IPS-18a (cell line): ENCODE data around the gene LAMB4.

Experiments
- H3K27ac ChIP-seq: one replicate; pipeline ENCODE4 v1.5.1; 2013; ENCODE audit warnings: low read length
- H3K27me3 ChIP-seq: one replicate; pipeline ENCODE4 v1.6.1; 2013; ENCODE audit warnings: mild to moderate bottlenecking, low read length; ENCODE audit not compliant: control insufficient read depth, insufficient read depth
- H3K36me3 ChIP-seq: one replicate; pipeline ENCODE4 v1.6.1; 2013; ENCODE audit warnings: low read depth, low read length; ENCODE audit not compliant: control insufficient read depth
- H3K4me1 ChIP-seq: one replicate; pipeline ENCODE4 v1.6.1; 2013; ENCODE audit warnings: low read depth, low read length; ENCODE audit not compliant: control insufficient read depth
- H3K4me3 ChIP-seq: one replicate; pipeline ENCODE4 v1.5.1; 2013; ENCODE audit warnings: low read length
- H3K9ac ChIP-seq: one replicate; pipeline ENCODE4 v1.6.1; 2013; ENCODE audit warnings: mild to moderate bottlenecking, low read length, moderate library complexity
- H3K9me3 ChIP-seq: one replicate; pipeline ENCODE4 v1.6.1; 2013; ENCODE audit warnings: low read depth, low read length; ENCODE audit not compliant: control insufficient read depth

Gene LAMB4

GRCh38 chr7:108140671-108141070 is 10.5 kb upstream of the LAMB4 start:
- Histone ChIP-seq H3K4me3 (no peak overlapping the region), H3K4me1 (no peaks in the 10 kb centered on the region), H3K9me3 (no peaks in the 10 kb centered on the region), H3K9ac (no peak overlapping the region), H3K27me3 (no peaks in the 10 kb centered on the region), H3K36me3 (no peaks in the 10 kb centered on the region), H3K27ac (no peak overlapping the region)

DNA sequence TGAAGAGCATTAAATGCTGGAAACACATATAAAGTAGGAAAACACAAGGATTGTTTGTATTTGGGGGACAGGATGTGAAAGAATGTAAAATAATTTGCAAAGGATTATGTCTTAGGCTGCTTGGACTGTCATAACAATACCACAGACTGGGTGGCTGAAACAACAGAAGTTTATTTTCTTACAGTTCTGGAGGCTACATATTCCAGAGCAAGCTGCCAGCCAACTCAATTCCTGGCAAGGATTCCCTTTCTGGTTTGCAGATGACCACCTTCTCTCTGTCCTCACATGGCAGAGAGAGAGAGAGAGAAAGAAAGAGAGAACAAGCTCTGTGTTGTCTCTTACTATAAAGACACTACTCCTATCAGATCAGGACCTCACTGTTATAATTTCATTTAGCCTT is 8.8 kb upstream of the LAMB4 start:
- Histone ChIP-seq H3K4me3 (no peak overlapping the region), H3K36me3 (no peaks in the 10 kb centered on the region), H3K27ac (no peak overlapping the region), H3K27me3 (no peaks in the 10 kb centered on the region), H3K9me3 (no peaks in the 10 kb centered on the region), H3K4me1 (no peaks in the 10 kb centered on the region), H3K9ac (no peak overlapping the region)

DNA sequence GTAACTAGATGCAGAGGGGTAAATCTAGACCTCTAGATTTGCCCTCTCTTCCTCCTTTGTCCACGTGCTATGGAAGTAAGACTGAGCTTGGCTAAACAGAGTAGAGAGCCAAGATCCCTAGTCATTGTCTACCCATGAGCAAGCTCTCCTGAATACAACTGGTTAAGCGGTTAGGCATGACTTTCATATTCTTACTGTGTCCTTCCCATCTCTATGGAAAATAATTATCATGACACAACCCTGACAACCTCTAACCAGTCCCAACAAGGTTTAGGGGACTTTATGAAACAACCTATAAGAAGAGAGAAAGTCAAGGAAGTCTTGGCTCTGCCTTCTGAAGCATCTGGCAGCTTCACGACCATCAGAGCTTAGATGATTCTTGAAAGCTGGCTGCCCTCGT is 7.8 kb upstream of the LAMB4 start:
- H3K27ac ChIP-seq = no peak overlapping the region
- no peaks in the 10 kb centered on the region for H3K27me3 ChIP-seq
- H3K36me3 ChIP-seq = no peaks in the 10 kb centered on the region
- no peak overlapping the region for H3K4me3 ChIP-seq
- no peaks in the 10 kb centered on the region for H3K4me1 ChIP-seq
- H3K9ac ChIP-seq = no peak overlapping the region
- no peaks in the 10 kb centered on the region for H3K9me3 ChIP-seq

GRCh38 chr7:108137040-108137439 is 6.9 kb upstream of the LAMB4 start:
- no peaks in the 10 kb centered on the region for H3K4me1 ChIP-seq
- no peaks in the 10 kb centered on the region for H3K36me3 ChIP-seq
- no peaks in the 10 kb centered on the region for H3K9me3 ChIP-seq
- no peak overlapping the region for H3K9ac ChIP-seq
- no peak overlapping the region for H3K27ac ChIP-seq
- no peak overlapping the region for H3K4me3 ChIP-seq
- no peaks in the 10 kb centered on the region for H3K27me3 ChIP-seq

GRCh38 chr7:108136191-108136688 is 6.1 kb upstream of the LAMB4 start:
- no peak overlapping the region for H3K4me3 ChIP-seq
- no peak overlapping the region for H3K9ac ChIP-seq
- H3K4me1 ChIP-seq = no peaks in the 10 kb centered on the region
- no peak overlapping the region for H3K27ac ChIP-seq
- H3K27me3 ChIP-seq = no peaks in the 10 kb centered on the region
- H3K36me3 ChIP-seq = no peaks in the 10 kb centered on the region
- no peaks in the 10 kb centered on the region for H3K9me3 ChIP-seq

DNA sequence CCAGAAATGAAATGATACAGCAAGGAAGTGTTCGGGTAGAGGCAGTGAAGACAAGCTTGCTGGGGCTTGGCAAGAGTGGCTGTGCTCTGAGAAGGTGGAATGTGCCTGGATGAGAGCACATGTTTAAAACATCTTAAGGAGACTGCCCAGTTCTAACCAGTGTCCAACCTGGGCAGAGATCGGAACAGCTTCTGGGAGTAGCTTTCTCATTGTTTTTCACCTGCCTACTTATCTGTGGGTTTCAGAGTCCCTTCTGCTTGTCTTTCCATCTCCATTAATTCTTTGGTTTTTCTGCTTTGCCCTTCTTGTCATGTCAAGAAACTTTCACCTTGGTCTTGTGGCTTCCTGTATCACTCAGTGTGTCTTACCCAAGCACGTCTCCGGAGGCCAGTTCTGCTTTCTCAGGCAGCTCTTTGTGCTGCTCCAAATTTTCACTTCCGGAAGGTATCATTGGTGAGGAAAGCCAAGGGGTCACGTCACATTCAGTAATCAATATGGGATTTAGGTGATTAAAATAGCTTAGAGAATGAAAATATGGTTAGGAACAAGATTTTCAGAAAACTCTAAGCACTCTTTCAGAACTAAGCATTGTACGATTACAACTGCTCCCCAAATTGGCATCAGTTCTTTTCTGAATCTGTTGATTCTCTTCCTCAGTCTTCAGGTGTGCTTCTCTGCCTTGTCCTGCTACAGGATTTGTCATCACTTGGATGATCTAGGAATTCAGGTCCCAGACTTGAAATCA is 5.5 kb upstream of the LAMB4 start:
- H3K9ac ChIP-seq = no peak overlapping the region
- no peak overlapping the region for H3K27ac ChIP-seq
- no peaks in the 10 kb centered on the region for H3K9me3 ChIP-seq
- no peak overlapping the region for H3K4me3 ChIP-seq
- H3K4me1 ChIP-seq = no peaks in the 10 kb centered on the region
- no peaks in the 10 kb centered on the region for H3K36me3 ChIP-seq
- H3K27me3 ChIP-seq = no peaks in the 10 kb centered on the region

DNA sequence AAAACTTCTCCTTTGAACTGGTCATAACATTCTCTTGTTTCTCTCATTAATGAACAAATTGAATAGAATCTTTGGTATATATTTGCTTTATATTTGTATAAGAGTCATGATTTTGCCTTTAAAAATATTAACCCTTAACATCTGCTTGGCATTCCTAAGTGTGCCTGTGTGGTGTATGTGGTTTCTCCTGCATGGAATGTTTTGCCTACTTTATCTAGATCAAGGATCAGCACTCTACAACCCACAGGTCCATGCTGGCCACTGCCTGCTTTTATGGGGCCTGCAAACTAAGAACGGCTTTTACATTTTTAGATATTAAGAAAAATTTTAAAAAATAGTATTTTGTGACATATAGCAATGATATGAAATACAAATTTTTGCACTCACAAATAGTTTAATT is 4.3 kb upstream of the LAMB4 start:
- Histone ChIP-seq H3K27me3 (no peaks in the 10 kb centered on the region), H3K9me3 (no peaks in the 10 kb centered on the region), H3K27ac (no peak overlapping the region)

DNA sequence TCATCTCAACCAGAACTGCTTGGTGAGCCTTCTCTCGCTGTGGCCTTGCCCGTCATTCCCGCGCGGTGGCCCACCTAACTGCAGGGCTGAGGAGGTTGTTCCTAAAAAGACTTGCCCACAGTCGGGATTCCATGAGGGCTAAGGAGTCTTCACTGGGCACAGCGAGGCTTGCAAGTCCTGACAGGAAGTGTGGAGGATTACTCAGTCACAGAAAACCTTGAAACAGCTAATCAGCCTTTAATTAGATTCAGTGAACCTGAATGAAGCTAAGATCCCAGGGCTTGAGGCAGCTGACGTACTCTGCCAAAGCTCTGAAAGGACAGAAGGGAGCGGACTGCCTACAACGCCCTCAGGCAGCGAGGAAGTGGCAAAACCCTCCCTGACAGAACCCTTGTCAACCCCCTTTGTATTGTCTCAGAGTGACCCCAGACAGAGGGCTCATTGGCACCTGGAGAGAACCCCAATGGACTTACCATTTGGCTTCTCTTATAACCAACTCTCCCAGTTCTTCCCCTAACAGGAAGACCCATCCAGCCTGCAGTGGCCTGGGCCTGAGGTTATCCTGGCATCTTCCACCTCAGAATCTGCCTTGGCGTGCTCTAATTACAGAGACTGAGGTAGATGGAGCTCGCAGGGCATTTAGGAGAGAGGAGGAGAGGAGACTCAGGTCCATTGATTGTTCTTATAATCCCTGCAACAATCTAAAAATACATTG is 2.5 kb upstream of the LAMB4 start:
- Histone ChIP-seq H3K27me3 (no peaks in the 10 kb centered on the region), H3K9ac (no peak overlapping the region), H3K36me3 (no peaks in the 10 kb centered on the region), H3K9me3 (no peaks in the 10 kb centered on the region), H3K4me3 (no peak overlapping the region), H3K27ac (no peak overlapping the region), H3K4me1 (no peaks in the 10 kb centered on the region)

More for the DNA sequence above, 4.3 kb upstream of the LAMB4 start:
- Histone ChIP-seq H3K4me1 (no peaks in the 10 kb centered on the region), H3K36me3 (no peaks in the 10 kb centered on the region), H3K9ac (no peak overlapping the region), H3K4me3 (no peak overlapping the region)

GRCh38 chr7:108129018-108129965 is 869 bp downstream of the LAMB4 start:
- no peak overlapping the region for H3K27ac ChIP-seq
- H3K4me3 ChIP-seq = no peak overlapping the region
- H3K9me3 ChIP-seq = no peaks in the 10 kb centered on the region
- H3K4me1 ChIP-seq = no peaks in the 10 kb centered on the region
- no peaks in the 10 kb centered on the region for H3K27me3 ChIP-seq
- no peaks in the 10 kb centered on the region for H3K36me3 ChIP-seq
- H3K9ac ChIP-seq = no peak overlapping the region

GRCh38 chr7:108128514-108128913 is 1.6 kb downstream of the LAMB4 start:
- no peak overlapping the region for H3K27ac ChIP-seq
- H3K9me3 ChIP-seq = no peaks in the 10 kb centered on the region
- H3K4me1 ChIP-seq = no peaks in the 10 kb centered on the region
- no peaks in the 10 kb centered on the region for H3K27me3 ChIP-seq
- H3K4me3 ChIP-seq = no peak overlapping the region
- no peak overlapping the region for H3K9ac ChIP-seq
- H3K36me3 ChIP-seq = no peaks in the 10 kb centered on the region

DNA sequence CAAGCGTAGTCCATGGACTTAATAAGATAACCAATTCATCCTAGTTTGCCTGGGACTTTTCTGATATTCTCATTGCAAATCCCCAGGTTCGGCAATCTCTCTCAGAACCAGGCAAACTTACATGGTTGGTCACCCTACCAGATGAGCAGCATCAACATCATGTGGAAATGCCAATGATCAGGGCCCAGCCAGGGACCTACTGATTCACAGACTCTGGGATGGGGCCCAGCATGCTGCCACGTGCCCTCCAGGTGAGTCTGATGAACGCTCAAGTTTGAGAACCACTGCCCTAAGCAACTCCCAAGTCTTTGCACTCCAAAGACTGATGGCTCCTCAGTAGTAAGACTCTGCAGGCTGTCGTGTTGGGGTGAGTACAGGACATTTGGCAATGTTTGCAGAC is 2.7 kb downstream of the LAMB4 start:
- H3K4me3 ChIP-seq = no peak overlapping the region
- no peak overlapping the region for H3K27ac ChIP-seq
- H3K36me3 ChIP-seq = no peaks in the 10 kb centered on the region
- no peak overlapping the region for H3K9ac ChIP-seq
- no peaks in the 10 kb centered on the region for H3K9me3 ChIP-seq
- no peaks in the 10 kb centered on the region for H3K4me1 ChIP-seq
- no peaks in the 10 kb centered on the region for H3K27me3 ChIP-seq
